Loucy (cell line): Measurements from ENCODE around the gene YIF1A.

Experiments used
- EZH2phosphoT487 ChIP-seq: fragments of 200-600 bp; IDR thresholded peaks from 2 replicates; pipeline ENCODE4 v1.6.1; 2018; ENCODE audit warnings: antibody characterized with exemption, mild to moderate bottlenecking, moderate library complexity, borderline replicate concordance
- TF ChIP-seq, protein P1 (sequence below): fragments of 200-600 bp; sonication (generic); conservative IDR thresholded peaks from 2 replicates; pipeline ENCODE4 v1.5.1; 2014; ENCODE audit warnings: mild to moderate bottlenecking, antibody characterized with exemption, low read length

DNA sequence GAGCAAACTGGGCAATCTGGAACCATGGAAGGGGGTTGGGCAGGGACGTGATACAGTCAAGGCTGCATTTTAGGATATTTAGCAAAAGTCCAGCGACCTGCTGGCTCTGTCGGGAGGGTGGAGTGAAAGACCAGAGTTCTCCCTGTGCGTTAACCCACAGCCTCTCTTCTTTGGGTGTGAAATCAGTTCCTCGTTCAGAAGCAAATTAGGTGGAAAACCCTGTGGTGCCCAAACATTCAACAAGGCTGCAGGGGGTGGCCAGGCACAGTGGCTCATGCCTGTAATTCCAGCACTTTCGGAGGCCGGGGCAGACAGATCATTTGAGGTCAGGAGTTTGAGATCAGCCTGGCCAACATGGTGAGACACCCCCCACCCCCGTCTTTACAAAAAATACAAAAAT is 8.7 kb upstream of the YIF1A start:
- TF ChIP-seq, protein P1, sequence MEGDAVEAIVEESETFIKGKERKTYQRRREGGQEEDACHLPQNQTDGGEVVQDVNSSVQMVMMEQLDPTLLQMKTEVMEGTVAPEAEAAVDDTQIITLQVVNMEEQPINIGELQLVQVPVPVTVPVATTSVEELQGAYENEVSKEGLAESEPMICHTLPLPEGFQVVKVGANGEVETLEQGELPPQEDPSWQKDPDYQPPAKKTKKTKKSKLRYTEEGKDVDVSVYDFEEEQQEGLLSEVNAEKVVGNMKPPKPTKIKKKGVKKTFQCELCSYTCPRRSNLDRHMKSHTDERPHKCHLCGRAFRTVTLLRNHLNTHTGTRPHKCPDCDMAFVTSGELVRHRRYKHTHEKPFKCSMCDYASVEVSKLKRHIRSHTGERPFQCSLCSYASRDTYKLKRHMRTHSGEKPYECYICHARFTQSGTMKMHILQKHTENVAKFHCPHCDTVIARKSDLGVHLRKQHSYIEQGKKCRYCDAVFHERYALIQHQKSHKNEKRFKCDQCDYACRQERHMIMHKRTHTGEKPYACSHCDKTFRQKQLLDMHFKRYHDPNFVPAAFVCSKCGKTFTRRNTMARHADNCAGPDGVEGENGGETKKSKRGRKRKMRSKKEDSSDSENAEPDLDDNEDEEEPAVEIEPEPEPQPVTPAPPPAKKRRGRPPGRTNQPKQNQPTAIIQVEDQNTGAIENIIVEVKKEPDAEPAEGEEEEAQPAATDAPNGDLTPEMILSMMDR: no peak
- TF ChIP-seq EZH2phosphoT487: no peak
